Left renal pelvis (tissue), 4 donors: ENCODE results near the gene DAPK2. TPM values are rescaled to one million over a fixed set of nuclear protein-coding genes. Genes with fewer than 3 reads are reported as not detected.

ENCODE experiments used
- DNase-seq, 4 donors: peaks; one replicate each; pipeline ENCODE4 v3.0.0-alpha.2; 2013; ENCODE audit warnings: low read depth in 4 of 4, low spot score in 3 of 4
- polyA plus RNA-seq, 4 donors: library from polyadenylated mRNA; unstranded; fragments of 120-200 nt; gene quantifications; one replicate each; pipeline ENCODE4 v1.2.1, GENCODE V29; 2013; ENCODE audit not compliant: insufficient read length in 4 of 4

DAPK2 gene
- polyA plus RNA-seq, 4 donors: 5.9 to 13.6 (median 7.1) TPM

GRCh38 chr15:63879995-63880394 lies 166.3 kb downstream of the DAPK2 start:
- DNase-seq: no peak

DNA sequence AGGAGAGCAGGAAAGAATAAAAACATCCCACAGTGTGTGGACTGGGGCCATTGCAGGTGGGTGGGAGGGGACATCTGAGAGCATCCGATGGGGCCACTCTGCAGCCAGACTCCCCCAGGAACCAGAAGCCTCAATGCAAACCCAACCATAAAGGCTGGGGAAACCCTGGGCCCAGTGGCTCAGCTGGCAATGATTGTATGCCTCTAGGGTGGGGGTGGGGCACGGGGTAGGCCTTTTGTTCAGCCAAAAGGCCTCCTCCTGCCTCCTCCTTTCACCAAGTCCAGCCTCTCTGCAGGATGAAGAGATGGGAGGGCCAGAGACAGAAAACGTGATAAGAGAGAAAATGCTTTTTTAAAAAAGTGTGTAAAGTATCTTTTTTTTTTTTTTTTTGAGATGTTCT lies 167.1 kb downstream of the DAPK2 start:
- no peak for DNase-seq

DNA sequence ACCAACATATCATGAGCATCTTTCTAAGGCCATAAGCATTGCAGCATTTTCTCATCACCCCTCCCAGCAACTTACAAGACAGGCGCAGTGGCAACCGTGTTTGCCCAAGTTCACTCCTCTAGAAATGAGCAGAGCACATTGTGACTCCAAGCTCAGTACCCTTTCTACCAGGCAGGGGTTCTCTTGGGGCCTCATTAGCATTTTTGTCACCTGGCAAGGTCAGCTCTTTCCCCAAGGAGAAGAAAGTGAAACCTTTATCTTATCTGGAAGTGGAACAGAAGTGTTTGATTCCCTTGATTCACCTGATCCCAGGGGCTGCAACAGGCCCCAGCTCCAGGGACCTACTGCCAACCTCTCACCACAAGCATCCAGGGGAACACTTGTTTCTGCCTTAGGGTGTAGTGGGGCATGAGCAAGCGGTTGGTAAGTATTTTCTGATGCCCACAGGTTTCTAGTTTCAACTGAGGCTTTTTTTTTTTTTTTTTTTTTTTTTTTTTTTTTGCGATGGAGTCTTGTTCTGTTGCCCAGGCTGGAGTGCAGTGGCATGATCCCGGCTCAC lies 168.5 kb downstream of the DAPK2 start:
- no peak for DNase-seq

DNA sequence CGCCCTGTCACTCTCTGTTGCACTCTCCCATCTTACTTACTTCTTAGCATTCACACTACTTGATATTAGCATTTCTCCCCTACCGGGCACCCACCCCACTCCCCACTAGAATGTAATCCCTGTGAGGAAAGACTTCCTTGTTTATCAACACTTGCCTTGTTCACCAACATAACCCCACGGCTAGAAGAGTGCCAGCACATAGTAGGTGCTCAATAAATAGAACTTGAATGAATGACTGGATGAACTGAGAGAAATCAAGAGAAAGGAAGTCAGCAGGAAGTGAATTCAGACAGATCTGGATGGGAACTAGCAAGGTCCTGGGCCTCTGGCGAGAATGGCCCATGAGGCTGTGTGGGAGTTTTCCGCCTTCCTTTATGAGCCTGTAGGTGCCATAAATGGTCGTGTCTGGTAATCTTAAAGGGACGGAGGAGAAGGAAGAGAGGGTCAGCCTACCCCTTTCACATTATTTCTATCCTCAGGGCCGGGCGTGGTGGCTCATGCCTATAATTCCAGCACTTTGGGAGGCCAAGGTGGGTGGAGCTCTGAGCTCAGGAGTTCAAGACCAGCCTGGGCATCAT lies 170.1 kb downstream of the DAPK2 start:
- no peak for DNase-seq

GRCh38 chr15:63874616-63875015 lies 171.7 kb downstream of the DAPK2 start:
- DNase-seq: no peak

GRCh38 chr15:63872759-63873510 lies 173.3 kb downstream of the DAPK2 start:
- no peak for DNase-seq

GRCh38 chr15:63870487-63871209 lies 175.6 kb downstream of the DAPK2 start:
- DNase-seq: peak; percentile 66 to 89 (median 76)

DNA sequence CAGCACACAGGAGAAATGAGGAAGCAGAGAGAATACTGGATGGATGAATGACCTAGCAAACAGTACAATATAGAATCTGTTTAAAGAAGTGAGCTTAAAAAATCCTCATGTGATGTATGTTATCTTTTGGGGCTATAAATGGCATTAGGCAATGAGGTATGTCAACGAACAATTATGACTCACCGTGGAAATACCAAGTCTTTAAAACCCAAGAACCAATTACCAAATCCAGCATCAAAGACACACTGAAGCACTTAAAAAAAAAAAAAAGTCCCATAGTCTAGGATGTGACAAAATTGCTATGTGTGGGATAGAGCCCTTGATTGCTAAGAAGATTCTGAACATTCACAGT lies 176.3 kb downstream of the DAPK2 start:
- no peak for DNase-seq

DNA sequence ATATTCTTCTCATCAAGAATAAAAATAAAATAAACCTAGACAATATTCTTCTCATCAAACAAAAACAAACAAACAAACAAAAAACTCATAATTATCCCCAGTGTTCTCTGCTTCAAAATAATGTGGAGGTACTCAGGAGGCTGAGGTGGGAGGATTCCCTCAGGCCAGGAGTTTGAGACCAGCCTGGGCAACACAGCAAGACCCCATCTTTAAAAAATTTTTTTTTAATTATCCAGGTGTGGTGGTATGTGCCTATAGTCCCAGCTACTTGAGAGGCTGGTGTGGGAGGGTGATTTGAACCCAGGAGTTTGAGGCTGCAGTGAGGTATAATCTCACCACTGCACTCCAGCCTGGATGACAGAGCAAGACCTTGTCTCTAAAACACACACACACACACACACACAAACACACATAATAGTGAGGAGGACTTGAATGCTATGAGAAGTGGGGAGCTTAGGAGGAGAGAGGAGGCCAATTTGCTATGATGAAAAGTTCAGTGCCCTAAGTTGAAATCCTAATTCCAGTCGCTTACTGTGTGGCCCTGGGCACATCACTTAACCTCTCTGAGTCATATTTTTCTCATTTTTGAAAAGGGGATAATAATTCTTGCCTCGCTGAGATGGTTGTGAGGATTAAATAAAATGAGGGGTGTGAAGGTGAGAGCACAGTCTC lies 176.8 kb downstream of the DAPK2 start:
- no peak for DNase-seq

DNA sequence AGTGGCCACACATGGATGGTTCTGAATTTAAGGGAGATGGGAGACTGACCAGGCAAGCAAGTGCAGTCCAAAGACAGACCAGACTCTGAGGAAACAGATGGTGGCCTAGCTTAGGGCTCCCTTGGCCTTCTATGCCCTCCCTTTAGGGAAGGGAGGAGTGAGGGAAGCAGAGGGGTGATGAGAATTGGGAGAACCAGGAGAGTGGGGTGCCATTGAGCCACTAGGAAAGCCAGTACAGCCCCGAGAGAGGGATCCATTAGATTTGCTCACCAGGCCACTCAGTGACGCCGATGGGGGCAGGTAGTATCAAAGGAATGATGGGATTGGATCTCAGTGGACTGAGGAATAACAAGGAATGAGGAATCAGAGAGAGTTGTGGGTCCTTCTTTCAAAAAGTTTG lies 182.1 kb downstream of the DAPK2 start:
- no peak for DNase-seq

GRCh38 chr15:63861946-63862517 lies 184.3 kb downstream of the DAPK2 start:
- no peak for DNase-seq

GRCh38 chr15:63860555-63860954 lies 185.7 kb downstream of the DAPK2 start:
- no peak for DNase-seq

GRCh38 chr15:63860155-63860554 lies 186.1 kb downstream of the DAPK2 start:
- no peak for DNase-seq

GRCh38 chr15:63858881-63859280 lies 187.4 kb downstream of the DAPK2 start:
- DNase-seq: no peak

- no peak for DNase-seq
These were observed 187.8 kb downstream of the DAPK2 start for GRCh38 chr15:63858448-63858847.

GRCh38 chr15:63857461-63857856 lies 188.8 kb downstream of the DAPK2 start:
- no peak for DNase-seq

Other genes with a start within 250 kb of the DAPK2 start
- gene HERC1, start 212.5 kb downstream of the DAPK2 start, polyA plus RNA-seq: 10 to 100 TPM; 60.0 to 70.5 (median 61.8) TPM
- gene CIAO2A, start 47.4 kb upstream of the DAPK2 start, polyA plus RNA-seq: 100 to 1,000 TPM in 1 of 4 donors, 10 to 100 TPM in 3; 53.3 to 119 (median 87.9) TPM
- 100 to 1,000 TPM; 104 to 116 (median 108) TPM for gene SNX1, start 49.5 kb upstream of the DAPK2 start, polyA plus RNA-seq
- 1 to 10 TPM in 3 of 4 donors, under 1 TPM in 1; 0.90 to 2.7 (median 1.3) TPM for gene SNX22, start 105.2 kb upstream of the DAPK2 start, polyA plus RNA-seq
- 100 to 1,000 TPM; 535 to 599 (median 548) TPM for gene PPIB, start 116.5 kb upstream of the DAPK2 start, polyA plus RNA-seq